ENCODE measurements around the gene FAM50B.

- no peak for TF ChIP-seq CTCF (IDR thresholded peaks at IDR 0.05)
- no peak for TF ChIP-seq POLR2A (IDR thresholded peaks at IDR 0.05)
These were observed 44.7 kb downstream of the FAM50B start for GRCh38 chr6:3893917-3894316.
